GM19099 (cell line): Measurements from ENCODE around the gene KLF17.

ENCODE experiments used
- POLR2A ChIP-seq: IDR thresholded peaks from 3 replicates; pipeline ENCODE4 v1.6.1; 2011; ENCODE audit warnings: low read depth; ENCODE audit not compliant: insufficient read length; ENCODE audit errors: extremely low read depth

The KLF17 gene

DNA sequence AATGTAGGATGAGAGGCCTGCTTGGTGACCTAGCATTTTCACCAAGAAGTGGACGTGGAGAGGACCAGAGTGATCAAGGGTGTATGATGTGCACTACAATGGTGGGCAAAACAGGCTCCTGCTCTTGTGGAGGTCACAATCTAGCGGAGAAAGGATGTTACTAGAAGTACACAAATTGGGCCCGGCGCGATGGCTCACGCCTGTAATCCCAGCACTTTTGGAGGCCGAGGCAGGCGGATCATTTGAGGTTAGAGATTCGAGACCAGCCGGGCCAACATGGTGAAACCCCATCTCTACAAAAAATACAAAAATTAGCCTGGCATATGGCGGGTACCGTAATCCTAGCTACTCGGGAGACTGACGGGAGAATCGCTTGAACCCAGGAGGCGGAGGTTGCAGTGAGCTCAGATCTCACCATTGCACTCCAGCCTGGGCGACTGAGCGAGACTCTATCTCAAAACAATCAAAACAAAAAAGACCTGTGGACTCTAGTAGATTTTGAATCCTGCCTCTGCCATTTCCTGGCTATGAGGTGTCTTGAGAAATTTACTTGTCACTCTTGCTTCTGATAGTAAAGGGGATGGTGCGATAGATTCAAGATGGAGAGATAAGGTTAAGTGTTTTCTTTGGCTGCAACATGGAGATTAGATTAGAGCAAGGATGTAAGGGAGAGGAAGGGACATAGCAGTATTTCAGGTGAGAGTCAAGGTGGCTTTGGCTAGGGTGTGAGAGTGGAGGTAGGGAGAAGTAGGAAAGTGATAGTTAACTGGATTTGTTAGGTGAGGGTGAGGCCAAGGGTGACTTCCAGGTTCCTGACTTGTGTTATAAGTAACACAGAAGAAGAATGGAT lies 15.7 kb downstream of the KLF17 start:
- no peak for TF ChIP-seq POLR2A

DNA sequence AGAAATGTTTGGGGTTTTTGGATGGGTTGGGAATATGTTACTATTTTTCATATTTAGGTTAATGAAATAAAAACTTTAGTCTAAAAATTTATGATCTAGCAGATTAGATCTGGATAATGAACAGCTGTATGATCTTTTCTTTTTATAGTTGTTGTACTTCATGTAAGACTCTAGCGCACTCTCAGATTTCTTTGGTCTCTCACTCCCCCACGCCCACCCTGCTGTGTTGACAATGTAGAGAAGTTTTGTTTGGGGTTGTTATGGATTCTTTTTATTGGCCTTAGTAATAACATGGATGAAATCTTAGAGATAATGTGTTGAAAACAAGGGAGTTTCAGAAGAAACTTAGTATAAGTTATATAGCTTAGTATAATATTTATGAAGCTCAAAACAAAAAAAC lies 17.3 kb downstream of the KLF17 start:
- no peak for TF ChIP-seq POLR2A

DNA sequence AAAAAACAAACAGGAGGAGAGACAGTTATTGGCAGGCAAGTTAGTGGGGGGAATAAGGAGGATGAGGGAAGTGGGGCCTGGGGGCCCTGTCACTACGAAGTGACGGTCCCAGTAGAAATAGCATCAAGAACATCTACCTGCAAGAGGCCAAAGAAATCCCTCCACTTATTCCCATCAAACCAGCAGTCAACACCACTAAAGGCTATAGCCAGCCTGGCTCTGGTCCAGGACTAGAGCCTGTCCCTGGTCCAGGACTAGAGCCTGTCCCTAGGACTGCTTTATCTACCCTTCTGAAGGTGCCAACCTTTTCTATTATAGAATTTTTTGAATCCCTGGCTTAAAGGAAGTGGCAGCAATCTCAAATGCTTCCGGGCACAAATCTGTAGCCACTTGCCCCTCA lies 19.6 kb downstream of the KLF17 start:
- TF ChIP-seq POLR2A = no peak

DNA sequence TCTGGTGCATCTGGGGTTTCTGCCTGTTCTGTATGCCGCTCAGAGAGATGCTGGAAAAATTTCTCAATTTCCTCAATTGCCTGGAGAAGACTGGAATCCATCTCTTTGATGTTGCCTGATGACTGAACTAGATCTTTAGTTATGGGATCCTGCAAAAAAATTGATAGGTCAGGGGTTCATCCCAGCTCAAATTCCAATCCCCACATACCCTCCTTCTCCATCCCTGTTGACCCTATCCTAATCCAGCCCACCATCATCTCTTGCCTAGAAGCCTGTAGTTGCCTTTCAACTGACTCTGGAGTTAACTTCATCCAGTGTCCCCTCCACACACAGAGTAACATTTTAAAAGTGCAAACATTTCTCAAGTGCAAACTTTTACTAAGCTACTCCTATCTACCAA lies 22.9 kb downstream of the KLF17 start, which contains the start of gene KLF18:
TSS of gene KLF18 (minus strand) at position 101 of the 400 bp plus-strand sequence. CDS start at position 101, 0 bp downstream.
- no peak for TF ChIP-seq POLR2A

DNA sequence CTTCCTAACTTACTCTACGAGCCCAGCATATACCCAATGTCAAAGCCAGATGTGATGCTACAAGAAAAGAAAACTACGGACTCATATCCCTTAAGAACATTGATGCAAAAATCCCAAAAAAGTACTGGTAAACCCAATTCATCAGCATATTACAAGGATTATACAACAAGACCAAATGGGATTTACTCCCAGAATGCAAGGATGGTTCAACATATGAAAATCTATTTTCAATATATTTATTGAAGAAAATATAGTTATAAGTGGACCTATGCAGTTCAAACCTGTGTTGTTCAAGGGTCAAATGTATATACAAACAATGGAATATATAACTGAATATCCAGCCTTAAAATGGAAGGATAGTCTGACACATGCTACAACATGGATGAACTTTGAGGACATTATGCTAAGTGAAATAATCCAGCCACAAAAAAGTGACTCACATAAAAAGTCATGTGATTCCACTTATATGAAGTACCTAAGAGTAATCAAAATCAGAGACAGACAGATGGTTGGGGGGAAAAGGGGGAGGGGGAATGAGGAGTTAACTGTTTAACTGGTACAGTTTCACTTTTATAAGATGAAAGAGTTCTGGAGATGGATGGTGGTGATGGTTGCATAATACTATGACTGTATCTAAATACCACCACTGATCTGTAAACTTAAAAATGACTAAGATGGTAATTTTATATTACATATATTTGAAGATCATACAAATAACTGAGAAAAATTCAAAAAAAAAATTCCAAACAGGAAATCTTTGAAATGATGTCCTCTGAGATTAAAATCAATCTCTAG lies 26.5 kb downstream of the KLF17 start:
- no peak for TF ChIP-seq POLR2A

DNA sequence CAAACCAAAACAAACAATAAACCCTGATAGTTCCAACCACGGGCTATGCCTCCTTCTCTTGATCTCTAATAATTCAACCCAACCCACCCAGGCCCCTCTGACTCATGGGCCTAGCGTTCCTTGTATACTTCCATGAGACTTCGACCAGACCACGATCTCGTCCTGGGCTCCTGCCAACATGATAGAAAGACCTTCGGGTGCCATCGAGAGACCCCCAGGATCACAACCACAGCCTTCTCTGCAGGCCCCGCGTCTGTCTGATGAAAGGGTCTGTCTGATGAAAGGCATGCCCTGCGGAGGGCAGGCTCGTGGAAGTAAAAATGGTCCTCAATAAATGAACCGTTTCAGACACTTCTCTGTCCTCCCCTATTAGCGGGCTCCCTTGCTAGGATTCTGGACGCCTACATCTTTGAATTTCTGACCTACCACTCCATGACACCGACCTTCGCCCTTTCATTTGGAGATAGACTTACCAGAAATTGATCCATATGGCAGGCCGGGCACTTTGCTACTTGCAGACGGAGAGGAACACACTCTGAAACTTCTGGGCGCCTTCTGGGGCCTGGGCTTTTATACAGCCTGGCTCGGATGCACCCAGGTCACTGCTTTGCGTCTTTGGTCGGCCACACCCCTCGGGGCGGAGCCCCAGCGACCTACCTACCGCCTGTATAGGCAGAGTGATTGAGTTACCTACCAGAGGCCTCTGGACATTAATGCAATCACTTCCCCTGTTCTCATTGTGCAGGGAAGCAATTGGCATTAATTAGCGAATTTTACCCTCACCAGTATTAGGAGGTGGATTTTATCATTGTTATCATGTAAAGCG lies 28.1 kb downstream of the KLF17 start:
- TF ChIP-seq POLR2A = no peak

DNA sequence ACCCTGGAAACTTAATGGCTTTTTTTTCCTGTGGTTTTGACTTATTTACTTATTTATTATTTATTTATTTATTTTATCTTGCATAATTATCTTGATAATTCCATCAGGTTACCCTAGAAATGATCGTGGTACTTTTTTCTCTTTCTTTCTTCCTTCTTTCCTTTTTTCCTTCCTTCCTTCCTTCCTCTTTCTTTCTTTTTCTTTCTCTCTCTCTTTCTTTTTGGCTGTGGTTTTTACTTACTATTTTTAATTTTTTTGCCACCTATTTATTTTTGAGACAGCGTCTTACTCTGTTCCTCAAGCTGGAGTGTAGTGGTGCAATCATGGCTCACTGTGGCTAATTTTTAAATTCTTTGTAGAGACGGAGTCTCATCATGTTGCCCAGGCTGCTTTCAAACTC lies 29.0 kb downstream of the KLF17 start:
- no peak for TF ChIP-seq POLR2A

DNA sequence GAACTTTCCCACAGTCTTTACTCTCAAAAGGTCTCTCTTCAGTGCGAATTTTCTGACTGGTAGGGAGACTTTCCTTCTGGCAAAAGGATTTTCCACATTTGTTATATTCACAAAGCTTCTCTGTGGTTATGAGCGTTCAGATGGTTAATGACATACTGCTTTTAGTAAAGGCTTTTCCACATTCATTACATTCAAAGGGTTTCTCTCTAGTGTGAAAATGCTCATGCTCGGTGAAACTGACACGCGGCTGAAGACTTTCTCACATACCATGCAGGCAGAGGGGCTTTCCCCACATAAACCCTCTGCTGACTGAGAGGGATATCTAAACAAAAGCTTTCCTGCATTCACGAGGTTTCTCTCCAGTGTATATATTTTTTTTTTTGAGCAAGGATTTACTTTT lies 32.7 kb downstream of the KLF17 start:
- no peak for TF ChIP-seq POLR2A

DNA sequence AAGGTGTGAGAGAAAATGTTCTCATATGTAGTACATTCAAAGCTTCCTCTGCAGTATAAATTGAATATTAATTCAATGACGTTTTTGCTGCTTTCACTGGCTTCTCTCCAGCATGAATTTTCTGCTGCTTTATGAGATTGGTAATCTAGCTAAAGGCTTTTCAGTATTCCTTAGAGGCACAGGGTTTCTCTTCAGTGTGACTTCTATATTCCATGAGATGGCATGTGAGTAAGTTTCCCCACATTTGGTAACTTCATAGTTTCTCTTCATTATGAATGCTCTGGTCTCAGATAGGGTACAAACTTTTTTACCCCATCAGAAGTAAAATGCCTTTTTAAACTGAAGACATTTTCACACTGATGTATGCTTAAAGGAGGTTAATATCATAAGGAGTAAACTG lies 33.2 kb downstream of the KLF17 start:
- no peak for TF ChIP-seq POLR2A

DNA sequence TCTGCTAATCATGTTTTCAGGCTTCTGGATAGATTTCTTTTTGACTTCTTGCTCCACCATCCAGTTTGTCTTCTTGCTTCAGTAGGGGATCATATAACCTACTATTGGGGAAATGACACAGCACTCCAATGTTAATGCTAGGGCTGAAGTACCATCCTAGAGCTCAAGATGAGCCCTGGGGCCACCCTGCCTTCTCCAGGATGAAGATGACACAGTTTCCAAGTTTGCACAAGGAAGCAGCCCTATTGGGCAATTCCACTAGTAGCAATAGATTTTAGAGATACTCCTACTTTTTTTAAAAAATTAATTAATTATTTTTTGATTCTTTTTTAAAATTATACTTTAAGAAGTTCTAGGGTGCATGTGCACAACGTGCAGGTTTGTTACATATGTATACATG lies 34.1 kb downstream of the KLF17 start:
- TF ChIP-seq POLR2A = no peak

DNA sequence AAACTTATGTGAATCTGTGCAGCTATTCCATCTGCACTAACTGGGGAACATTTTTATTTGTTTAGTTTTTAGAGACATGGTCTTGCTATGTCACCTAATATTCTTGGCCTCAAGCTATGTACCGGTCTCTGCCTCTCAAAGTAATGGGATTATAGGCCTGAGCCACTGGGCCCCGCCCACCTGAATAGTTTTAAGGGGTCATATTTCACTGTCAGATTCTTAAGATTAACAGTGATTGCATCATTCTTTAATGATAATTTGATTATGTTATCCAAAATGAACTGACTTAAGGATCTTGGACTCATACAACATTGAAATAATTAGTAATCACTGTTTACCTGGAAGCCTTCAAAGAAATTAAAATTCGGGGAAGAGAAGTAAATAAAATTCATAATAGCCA lies 35.4 kb downstream of the KLF17 start:
- TF ChIP-seq POLR2A = no peak

DNA sequence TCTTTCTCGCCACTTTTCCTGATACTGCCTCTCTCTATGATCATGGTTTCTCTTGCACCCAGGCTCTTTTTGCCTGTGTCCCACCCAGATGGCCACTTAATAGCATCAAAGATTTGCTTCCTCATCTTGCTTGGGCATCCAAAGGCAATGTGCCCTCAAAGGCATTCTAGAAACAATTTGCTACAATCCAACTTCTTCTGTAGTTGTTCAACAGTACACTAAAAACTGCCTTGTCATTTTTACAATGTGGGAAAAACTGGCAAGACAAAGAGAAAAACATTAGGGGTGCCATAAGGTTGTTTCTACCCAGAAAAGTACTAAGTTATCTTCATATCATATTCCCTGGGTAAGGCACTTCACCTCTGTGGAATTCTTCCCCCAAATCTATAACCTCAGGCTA lies 39.3 kb downstream of the KLF17 start:
- no peak for TF ChIP-seq POLR2A

DNA sequence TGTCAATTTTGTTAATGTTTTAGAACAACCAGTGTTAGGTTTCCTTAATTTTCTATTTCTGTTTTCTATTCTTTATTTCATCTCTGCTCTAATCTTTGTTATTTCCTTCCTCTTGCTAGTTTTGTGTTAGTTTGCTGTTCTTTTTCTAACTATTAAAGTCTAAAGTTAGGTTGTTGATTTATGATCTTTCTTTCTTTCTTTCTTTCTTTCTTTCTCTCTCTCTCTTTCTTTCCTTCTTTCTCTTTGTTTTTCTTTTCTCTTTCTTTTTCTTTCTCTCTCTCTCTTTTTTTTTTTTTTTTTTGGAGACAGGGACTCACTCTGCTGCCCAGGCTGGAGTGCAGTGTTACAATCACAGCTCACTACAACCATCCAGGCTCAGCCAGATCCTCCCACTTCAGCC lies 40.2 kb downstream of the KLF17 start:
- no peak for TF ChIP-seq POLR2A

DNA sequence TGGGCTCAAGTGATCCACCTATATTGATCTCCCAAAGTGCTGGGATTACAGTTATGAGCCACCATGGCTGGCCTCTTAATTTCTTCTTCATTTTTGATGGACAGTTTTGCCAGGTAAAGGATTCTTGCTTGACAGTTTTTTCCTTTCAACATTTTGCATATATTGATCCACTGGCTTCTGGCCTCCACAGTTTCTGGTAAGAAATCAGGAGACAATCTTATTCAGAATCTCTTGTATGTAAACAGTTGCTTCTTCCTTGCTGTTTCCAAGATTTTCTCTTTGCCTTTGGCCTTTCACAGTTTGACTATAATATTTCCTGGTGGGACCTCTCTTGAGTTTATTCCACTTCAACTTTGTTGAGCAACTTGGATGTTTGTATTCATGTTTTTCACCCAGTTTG lies 42.9 kb downstream of the KLF17 start:
- TF ChIP-seq POLR2A = no peak

DNA sequence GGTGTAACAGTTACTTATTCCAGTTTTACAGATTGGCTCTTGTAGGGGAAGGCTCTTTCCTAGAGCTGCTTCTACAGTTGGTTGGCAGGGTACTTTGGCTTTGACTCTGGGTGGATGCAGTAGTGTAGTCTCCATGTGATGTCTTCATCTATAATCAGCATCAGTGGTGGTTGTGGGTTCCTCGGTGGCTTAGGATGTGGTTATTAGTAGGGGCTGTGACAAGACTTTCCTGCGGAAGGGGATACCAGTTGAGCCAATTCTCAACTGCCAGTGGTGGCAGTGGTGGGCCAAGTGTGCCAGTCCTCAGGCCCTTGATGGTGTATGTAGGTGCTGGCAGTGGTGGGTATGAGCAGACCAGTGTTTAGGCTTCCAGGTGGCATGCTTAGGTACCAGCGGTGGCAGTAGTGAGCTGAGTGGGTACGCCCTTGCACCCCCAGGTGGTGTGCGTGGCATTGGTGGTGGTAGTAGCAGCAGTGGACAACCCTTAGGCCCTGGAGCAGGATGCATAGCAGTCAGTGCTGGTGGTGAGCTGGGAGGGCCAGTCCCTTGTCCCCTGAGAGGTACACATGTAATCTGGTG lies 50.0 kb downstream of the KLF17 start:
- TF ChIP-seq POLR2A = no peak

DNA sequence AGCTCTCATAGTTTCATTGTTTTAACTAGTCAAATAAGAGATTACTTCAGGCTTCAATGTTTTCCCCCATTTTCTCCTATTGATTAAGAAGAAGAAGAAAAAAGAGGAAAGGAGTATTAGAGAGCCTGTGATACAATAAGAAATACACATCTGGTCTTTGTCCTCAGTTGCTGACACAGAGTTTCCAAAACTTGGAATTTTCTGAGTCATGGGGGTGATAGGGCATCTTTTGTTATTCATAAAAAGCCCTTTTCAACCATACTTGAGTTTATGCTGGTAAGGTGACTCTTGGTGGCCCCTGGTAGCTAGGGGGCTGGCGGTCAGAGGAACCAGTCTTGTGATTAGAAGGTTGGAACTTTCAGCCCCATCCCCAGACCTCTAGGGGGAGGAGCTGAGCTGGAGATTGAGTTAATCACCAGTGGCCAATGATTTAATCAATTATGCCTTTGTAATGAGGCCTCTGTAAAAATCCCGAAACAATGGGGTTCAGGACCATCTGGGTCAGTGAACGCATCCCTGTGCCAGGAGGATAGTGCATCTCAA lies 51.7 kb downstream of the KLF17 start:
- no peak for TF ChIP-seq POLR2A
